IMR-90 (cell line): ENCODE measurements around the gene PRR14L. TPM values are rescaled to one million over a fixed set of nuclear protein-coding genes. Genes with fewer than 3 reads are reported as not detected.

ENCODE experiments used
- ATAC-seq: fragments of 200-7000 bp; cut with Tn5 transposase; 2 replicates; pipeline ENCODE4 v1.9.1; 2020; ENCODE audit warnings: low read depth, mild to moderate bottlenecking, moderate library complexity
- BruUV-seq: library from RNA; stranded (reverse); fragments of 400-500 nt; replicated peaks from 2 replicates; lab custom pipeline; 2021; lab: Mats Ljungman, UMichigan
- CTCF ChIA-PET: fragments of 300-600 bp; formaldehyde crosslinking; extraction: SDS; loops from one replicate; lab custom pipeline; 2021; ENCODE audit warnings: antibody characterized with exemption; lab: Yijun Ruan, JAX
- POLR2A ChIA-PET: fragments of 300-600 bp; sonication (Branson Sonifier 250); formaldehyde crosslinking; loops from one replicate; lab custom pipeline; 2022; ENCODE audit warnings: antibody characterized with exemption; ENCODE audit not compliant: unreplicated experiment; lab: Charles Lee
- DNase-seq: peaks from one replicate; pipeline ENCODE4 v3.0.0; 2013
- H2AFZ ChIP-seq: replicated peaks from 2 replicates; pipeline ENCODE3; 2013; ENCODE audit warnings: low read length, mild to moderate bottlenecking; ENCODE audit not compliant: poor library complexity
- H2AK5ac ChIP-seq: 2 replicates; pipeline ENCODE4 v1.6.1; 2013; ENCODE audit warnings: low read depth, low read length, inconsistent platforms
- H2AK9ac ChIP-seq: replicated peaks from 2 replicates; pipeline ENCODE3; 2013; ENCODE audit warnings: mild to moderate bottlenecking, low read depth, low read length, moderate library complexity; ENCODE audit not compliant: poor library complexity
- H2BK120ac ChIP-seq: 2 replicates; pipeline ENCODE4 v1.6.1; 2013; ENCODE audit warnings: low read depth, low read length, inconsistent platforms
- H2BK15ac ChIP-seq: 3 replicates; pipeline ENCODE4 v1.6.1; 2013; ENCODE audit warnings: low read depth, low read length, inconsistent platforms
- H2BK20ac ChIP-seq: 2 replicates; pipeline ENCODE4 v1.6.1; 2013; ENCODE audit warnings: low read depth, mild to moderate bottlenecking, inconsistent platforms, low read length, moderate library complexity
- H2BK5ac ChIP-seq: 2 replicates; pipeline ENCODE4 v1.6.1; 2013; ENCODE audit warnings: mild to moderate bottlenecking, low read depth, low read length, inconsistent platforms; ENCODE audit not compliant: poor library complexity, severe bottlenecking
- H3K14ac ChIP-seq: replicated peaks from 2 replicates; pipeline ENCODE4 v1.6.1; 2013; ENCODE audit warnings: low read depth, low read length, inconsistent platforms
- H3K18ac ChIP-seq: 2 replicates; pipeline ENCODE4 v1.6.1; 2013; ENCODE audit warnings: low read depth, low read length, control low read depth
- H3K23ac ChIP-seq: 2 replicates; pipeline ENCODE4 v1.6.1; 2013; ENCODE audit warnings: low read depth, low read length, inconsistent platforms
- H3K27ac ChIP-seq: 2 replicates; pipeline ENCODE4 v1.5.1; 2013; ENCODE audit warnings: mild to moderate bottlenecking, control low read depth, low read length; ENCODE audit not compliant: insufficient read depth
- H3K27me3 ChIP-seq: 2 replicates; pipeline ENCODE4 v1.6.1; 2013; ENCODE audit warnings: low read length; ENCODE audit not compliant: control insufficient read depth, insufficient read depth
- H3K36me3 ChIP-seq: 2 replicates; pipeline ENCODE4 v1.6.1; 2013; ENCODE audit warnings: low read length, mixed read lengths; ENCODE audit not compliant: control insufficient read depth, insufficient read depth
- H3K4ac ChIP-seq: 2 replicates; pipeline ENCODE4 v1.6.1; 2013; ENCODE audit warnings: low read depth, low read length, inconsistent platforms
- H3K4me1 ChIP-seq: 2 replicates; pipeline ENCODE4 v1.6.1; 2013; ENCODE audit warnings: low read length, mixed read lengths; ENCODE audit not compliant: control insufficient read depth, insufficient read depth
- H3K4me2 ChIP-seq: 2 replicates; pipeline ENCODE4 v1.6.1; 2013; ENCODE audit warnings: low read depth, mild to moderate bottlenecking, control low read depth, low read length, moderate library complexity
- H3K4me3 ChIP-seq: 2 replicates; pipeline ENCODE4 v1.5.1; 2013; ENCODE audit warnings: low read depth, mild to moderate bottlenecking, control low read depth, low read length, moderate library complexity; ENCODE audit not compliant: insufficient read depth
- H3K56ac ChIP-seq: 2 replicates; pipeline ENCODE4 v1.6.1; 2013; ENCODE audit warnings: low read length, inconsistent platforms; ENCODE audit not compliant: insufficient read depth; ENCODE audit errors: extremely low read depth
- H3K79me1 ChIP-seq, 2 experiments: 2 replicates each; pipeline ENCODE4 v1.6.1; 2013; ENCODE audit warnings: low read length in 2 of 2, inconsistent platforms in 1 of 2, low read depth in 1 of 2
- H3K9ac ChIP-seq: 2 replicates; pipeline ENCODE4 v1.6.1; 2013; ENCODE audit warnings: low read depth, low read length, control low read depth
- H3K9me1 ChIP-seq: 2 replicates; pipeline ENCODE4 v1.6.1; 2013; ENCODE audit warnings: low read length, inconsistent platforms; ENCODE audit not compliant: insufficient read depth
- H3K9me3 ChIP-seq: 2 replicates; pipeline ENCODE4 v1.6.1; 2013; ENCODE audit warnings: low read length; ENCODE audit not compliant: control insufficient read depth, insufficient read depth
- H4K20me1 ChIP-seq: 2 replicates; pipeline ENCODE4 v1.6.1; 2013; ENCODE audit warnings: low read length, inconsistent platforms; ENCODE audit not compliant: insufficient read depth
- H4K5ac ChIP-seq: 2 replicates; pipeline ENCODE4 v1.6.1; 2013; ENCODE audit warnings: mild to moderate bottlenecking, low read depth, low read length, control low read depth
- H4K8ac ChIP-seq, 2 experiments: 2 replicates each; pipeline ENCODE4 v1.6.1; 2013; ENCODE audit warnings: low read depth in 2 of 2, low read length in 2 of 2, control low read depth in 1 of 2, inconsistent platforms in 1 of 2
- H4K91ac ChIP-seq: 2 replicates; pipeline ENCODE4 v1.6.1; 2013; ENCODE audit warnings: low read depth, low read length, inconsistent platforms; ENCODE audit not compliant: insufficient read depth
- BHLHE40 ChIP-seq: fragments of 150-350 bp; IDR thresholded peaks from 2 replicates; pipeline ENCODE4 v1.6.1; 2016; ENCODE audit warnings: mild to moderate bottlenecking, low read depth, low read length
- CHD1 ChIP-seq: IDR thresholded peaks from 2 replicates; pipeline ENCODE4 v1.6.1; 2012; ENCODE audit warnings: low read depth, low read length, improper control_type of control experiment
- MXI1 ChIP-seq: IDR thresholded peaks from 2 replicates; pipeline ENCODE4 v1.6.1; 2012; ENCODE audit warnings: low read depth, mild to moderate bottlenecking, low read length, moderate library complexity, borderline replicate concordance
- NFE2L2 ChIP-seq: fragments of 150-350 bp; IDR thresholded peaks from 2 replicates; pipeline ENCODE4 v1.6.1; 2016; ENCODE audit warnings: low read depth, mild to moderate bottlenecking, low read length
- RAD21 ChIP-seq: IDR thresholded peaks from 2 replicates; pipeline ENCODE4 v1.6.1; 2012; ENCODE audit warnings: low read length, improper control_type of control experiment
- RFX5 ChIP-seq: IDR thresholded peaks from 2 replicates; pipeline ENCODE4 v1.8.0; 2012; ENCODE audit warnings: low read depth, mild to moderate bottlenecking, low read length, moderate library complexity
- SMC3 ChIP-seq: fragments of 150-350 bp; IDR thresholded peaks from 2 replicates; pipeline ENCODE4 v1.6.1; 2016; ENCODE audit warnings: low read depth, mild to moderate bottlenecking, antibody characterized with exemption, low read length, moderate library complexity
- WGBS, 2 experiments: methylation state at CpG; one replicate each; pipeline versions ENCODE4 v1.1.5 to v1.1.7; 2013; ENCODE audit warnings: missing lambda C conversion rate in 2 of 2; ENCODE audit not compliant: insufficient read length in 1 of 2; ENCODE audit errors: extremely low coverage in 2 of 2; 5-methylcytosine and 5-hydroxymethylcytosine counted together
- dilution Hi-C: fragments of 300-500 bp; cut with HindIII; formaldehyde crosslinking; loops from one replicate; pipeline ENCODE4 v1.14.3; 2018; ENCODE audit warnings: low sequenced_read_pairs; ENCODE audit not compliant: unreplicated experiment
- in situ Hi-C: fragments of 300-500 bp; cut with MboI; formaldehyde crosslinking; loops from 3 replicates; pipeline ENCODE4 v1.14.3; 2019; ENCODE audit warnings: low sequenced_read_pairs, inconsistent platforms, mixed read lengths
- intact Hi-C: fragments of 100-400 bp; cut with micrococcal nuclease; formaldehyde crosslinking; loops from 2 replicates; pipeline ENCODE4 v1.10.0; 2022
- polyA plus RNA-seq, 3 experiments: library from polyadenylated mRNA; depleted of rRNA; stranded (reverse); fragments of >200 nt; gene quantifications; 2 replicates each; pipeline ENCODE4 v1.2.3, GENCODE V29; 2012; ENCODE audit warnings: low replicate concordance in 1 of 3
- total RNA-seq: library from RNA; depleted of rRNA; stranded (reverse); fragments of >200 nt; gene quantifications from 2 replicates; pipeline ENCODE4 v1.2.3, GENCODE V29; 2012
- TF ChIP-seq, protein P1 (sequence below): fragments of 150-350 bp; IDR thresholded peaks from 2 replicates; pipeline ENCODE4 v1.6.1; 2017; ENCODE audit warnings: mild to moderate bottlenecking, antibody characterized with exemption, low read length, low read depth

PRR14L gene
- total and polyA plus RNA-seq, 2 of the 4 experiments (the other 2 are of a cell fraction): 9.0 to 19.7 TPM

- Histone ChIP-seq H3K79me1 (peaks cover 10 to 15% of the 10 kb centered on the region in 2 experiments; a peak in 3 of 4 replicates), H2BK20ac (no peak overlapping the region), H2BK15ac (no peak overlapping the region), H2BK5ac (no peak overlapping the region), H3K4me1 (no peaks in the 10 kb centered on the region), H4K20me1 (no peaks in the 10 kb centered on the region), H3K9me3 (no peaks in the 10 kb centered on the region), H3K36me3 (peaks cover 36% of the 10 kb centered on the region), H3K4me2 (no peak overlapping the region), H3K27ac (no peak overlapping the region), H3K56ac (no peak overlapping the region), H3K14ac (no peak overlapping the region), H4K91ac (no peak overlapping the region), H2BK120ac (no peak overlapping the region), H3K23ac (no peak overlapping the region), H4K5ac (no peak overlapping the region), H3K27me3 (no peaks in the 10 kb centered on the region), H3K9ac (no peak overlapping the region), H3K4me3 (no peak overlapping the region), H2AK9ac (no peak overlapping the region), H2AFZ (no peak overlapping the region), H2AK5ac (no peak overlapping the region), H4K8ac (no peak overlapping the region), H3K18ac (no peak overlapping the region), H3K4ac (no peak overlapping the region), H3K9me1 (peaks cover 6% of the 10 kb centered on the region)
- intact Hi-C loops (no loop called here), in situ Hi-C loops (loop anchor here (25.0 kb wide), 1 partner anchor 396 kb away; no protein-coding TSS in a partner anchor), dilution Hi-C loops (no loop called here)
- POLR2A ChIA-PET: no interaction called here
- WGBS, 2 experiments: no CpG with 5 or more reads among the region's 3 CpGs
- CTCF ChIA-PET: no interaction called here
- no TSS peak for BruUV-seq
- no peak for DNase-seq
- no peak for TF ChIP-seq CHD1
- no peak for TF ChIP-seq RFX5
- no peak for TF ChIP-seq BHLHE40
- TF ChIP-seq SMC3: no peak
- no peak for TF ChIP-seq RAD21
- TF ChIP-seq, protein P1, sequence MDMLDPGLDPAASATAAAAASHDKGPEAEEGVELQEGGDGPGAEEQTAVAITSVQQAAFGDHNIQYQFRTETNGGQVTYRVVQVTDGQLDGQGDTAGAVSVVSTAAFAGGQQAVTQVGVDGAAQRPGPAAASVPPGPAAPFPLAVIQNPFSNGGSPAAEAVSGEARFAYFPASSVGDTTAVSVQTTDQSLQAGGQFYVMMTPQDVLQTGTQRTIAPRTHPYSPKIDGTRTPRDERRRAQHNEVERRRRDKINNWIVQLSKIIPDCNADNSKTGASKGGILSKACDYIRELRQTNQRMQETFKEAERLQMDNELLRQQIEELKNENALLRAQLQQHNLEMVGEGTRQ: no peak
- no peak for TF ChIP-seq NFE2L2
- no peak for TF ChIP-seq MXI1
- ATAC-seq: no peak
Measured at GRCh38 chr22:31691408-31691807, 58.5 kb downstream of the PRR14L start.
